Neural cell (in vitro differentiated cells): ENCODE data around the gene PTPRA.

Source experiments
- EP300 ChIP-seq: fragments of 450-650 bp; conservative IDR thresholded peaks from 2 replicates; pipeline ENCODE4 v1.6.1; 2014; ENCODE audit warnings: antibody characterized with exemption, mild to moderate bottlenecking, moderate library complexity; ENCODE audit not compliant: poor library complexity, severe bottlenecking
- EZH2 ChIP-seq: fragments of 200-600, 300-800 bp; shearing (Covaris generic), sonication (generic); IDR thresholded peaks from 2 replicates; pipeline ENCODE4 v1.6.1; 2014; ENCODE audit warnings: antibody characterized with exemption, low read length, borderline replicate concordance, mild to moderate bottlenecking; ENCODE audit not compliant: insufficient read depth, poor library complexity, severe bottlenecking
- MXI1 ChIP-seq: fragments of 450-650 bp; conservative IDR thresholded peaks from 2 replicates; pipeline ENCODE4 v1.6.1; 2014; ENCODE audit warnings: antibody characterized with exemption, mild to moderate bottlenecking; ENCODE audit not compliant: poor library complexity, severe bottlenecking
- POLR2AphosphoS5 ChIP-seq: IDR thresholded peaks from 2 replicates; pipeline ENCODE4 v1.6.1; 2012
- SMC3 ChIP-seq: fragments of 450-650 bp; conservative IDR thresholded peaks from 2 replicates; pipeline ENCODE4 v1.6.1; 2014; ENCODE audit warnings: antibody characterized with exemption, mild to moderate bottlenecking, moderate library complexity; ENCODE audit not compliant: poor library complexity
- TF ChIP-seq, protein P1 (sequence below): fragments of 450-650 bp; IDR thresholded peaks from 2 replicates; pipeline ENCODE4 v1.5.1; 2014; ENCODE audit warnings: antibody characterized with exemption, mild to moderate bottlenecking, moderate library complexity; ENCODE audit not compliant: poor library complexity, severe bottlenecking
- TF ChIP-seq, protein P2 (sequence below): IDR thresholded peaks from 2 replicates; pipeline ENCODE4 v1.6.1; 2012; ENCODE audit warnings: borderline replicate concordance

DNA sequence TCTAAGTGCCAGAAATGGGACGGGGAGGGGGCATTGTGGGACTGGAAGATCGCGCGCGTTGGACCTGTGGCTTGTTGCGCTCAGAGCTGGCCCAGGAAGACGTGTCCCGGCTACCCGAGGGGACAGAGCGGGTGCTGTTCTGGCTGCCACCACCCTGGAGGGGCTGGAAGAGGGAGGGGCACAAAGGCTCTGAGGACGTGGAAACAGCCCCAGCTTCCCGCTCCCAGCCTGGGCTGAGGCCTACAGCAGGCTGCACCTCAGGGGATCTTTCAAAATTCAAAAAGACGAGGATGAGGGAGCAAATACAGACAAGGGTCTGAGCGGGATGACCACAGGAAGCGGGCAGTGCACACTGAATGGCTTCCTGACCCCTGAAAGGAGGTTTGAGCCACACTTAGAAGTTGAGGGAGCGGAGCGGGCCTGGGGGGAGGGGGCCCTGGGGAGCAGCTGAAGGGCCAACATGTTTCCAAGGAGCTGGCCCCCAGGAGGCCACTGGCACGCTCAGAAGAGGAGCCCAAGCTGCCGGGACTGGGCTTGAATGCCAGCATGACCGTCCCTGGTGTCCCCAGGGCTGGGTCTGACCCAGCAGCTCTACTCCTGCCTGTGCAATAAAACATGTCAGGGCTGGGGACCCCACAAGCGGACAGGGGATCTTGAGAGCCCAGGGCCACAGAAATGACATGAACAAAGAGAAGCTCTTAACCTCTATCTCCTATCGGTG, 199.4 kb downstream of the PTPRA start:
- TF ChIP-seq, protein P1, sequence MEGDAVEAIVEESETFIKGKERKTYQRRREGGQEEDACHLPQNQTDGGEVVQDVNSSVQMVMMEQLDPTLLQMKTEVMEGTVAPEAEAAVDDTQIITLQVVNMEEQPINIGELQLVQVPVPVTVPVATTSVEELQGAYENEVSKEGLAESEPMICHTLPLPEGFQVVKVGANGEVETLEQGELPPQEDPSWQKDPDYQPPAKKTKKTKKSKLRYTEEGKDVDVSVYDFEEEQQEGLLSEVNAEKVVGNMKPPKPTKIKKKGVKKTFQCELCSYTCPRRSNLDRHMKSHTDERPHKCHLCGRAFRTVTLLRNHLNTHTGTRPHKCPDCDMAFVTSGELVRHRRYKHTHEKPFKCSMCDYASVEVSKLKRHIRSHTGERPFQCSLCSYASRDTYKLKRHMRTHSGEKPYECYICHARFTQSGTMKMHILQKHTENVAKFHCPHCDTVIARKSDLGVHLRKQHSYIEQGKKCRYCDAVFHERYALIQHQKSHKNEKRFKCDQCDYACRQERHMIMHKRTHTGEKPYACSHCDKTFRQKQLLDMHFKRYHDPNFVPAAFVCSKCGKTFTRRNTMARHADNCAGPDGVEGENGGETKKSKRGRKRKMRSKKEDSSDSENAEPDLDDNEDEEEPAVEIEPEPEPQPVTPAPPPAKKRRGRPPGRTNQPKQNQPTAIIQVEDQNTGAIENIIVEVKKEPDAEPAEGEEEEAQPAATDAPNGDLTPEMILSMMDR, result no peak
- no peak for TF ChIP-seq MXI1
- TF ChIP-seq EZH2, result no peak
- TF ChIP-seq, protein P2, sequence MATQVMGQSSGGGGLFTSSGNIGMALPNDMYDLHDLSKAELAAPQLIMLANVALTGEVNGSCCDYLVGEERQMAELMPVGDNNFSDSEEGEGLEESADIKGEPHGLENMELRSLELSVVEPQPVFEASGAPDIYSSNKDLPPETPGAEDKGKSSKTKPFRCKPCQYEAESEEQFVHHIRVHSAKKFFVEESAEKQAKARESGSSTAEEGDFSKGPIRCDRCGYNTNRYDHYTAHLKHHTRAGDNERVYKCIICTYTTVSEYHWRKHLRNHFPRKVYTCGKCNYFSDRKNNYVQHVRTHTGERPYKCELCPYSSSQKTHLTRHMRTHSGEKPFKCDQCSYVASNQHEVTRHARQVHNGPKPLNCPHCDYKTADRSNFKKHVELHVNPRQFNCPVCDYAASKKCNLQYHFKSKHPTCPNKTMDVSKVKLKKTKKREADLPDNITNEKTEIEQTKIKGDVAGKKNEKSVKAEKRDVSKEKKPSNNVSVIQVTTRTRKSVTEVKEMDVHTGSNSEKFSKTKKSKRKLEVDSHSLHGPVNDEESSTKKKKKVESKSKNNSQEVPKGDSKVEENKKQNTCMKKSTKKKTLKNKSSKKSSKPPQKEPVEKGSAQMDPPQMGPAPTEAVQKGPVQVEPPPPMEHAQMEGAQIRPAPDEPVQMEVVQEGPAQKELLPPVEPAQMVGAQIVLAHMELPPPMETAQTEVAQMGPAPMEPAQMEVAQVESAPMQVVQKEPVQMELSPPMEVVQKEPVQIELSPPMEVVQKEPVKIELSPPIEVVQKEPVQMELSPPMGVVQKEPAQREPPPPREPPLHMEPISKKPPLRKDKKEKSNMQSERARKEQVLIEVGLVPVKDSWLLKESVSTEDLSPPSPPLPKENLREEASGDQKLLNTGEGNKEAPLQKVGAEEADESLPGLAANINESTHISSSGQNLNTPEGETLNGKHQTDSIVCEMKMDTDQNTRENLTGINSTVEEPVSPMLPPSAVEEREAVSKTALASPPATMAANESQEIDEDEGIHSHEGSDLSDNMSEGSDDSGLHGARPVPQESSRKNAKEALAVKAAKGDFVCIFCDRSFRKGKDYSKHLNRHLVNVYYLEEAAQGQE, result no peak
- no peak for TF ChIP-seq SMC3
- no peak for TF ChIP-seq POLR2AphosphoS5
- no peak for TF ChIP-seq EP300
